Suprapubic skin (tissue), 4 donors: ENCODE measurements around the gene GOLGA1.

Source experiments
- CTCF ChIP-seq, 2 donors: fragments of 200-600 bp in 1 of 2; fragments of 450-650 bp in 1 of 2; sonication (generic) in 1 of 2; IDR thresholded peaks; one replicate each; pipeline ENCODE4 v1.5.1; 2016 to 2019; ENCODE audit warnings: antibody characterized with exemption in 2 of 2, mild to moderate bottlenecking in 1 of 2, moderate library complexity in 1 of 2
- EP300 ChIP-seq: sonication (generic); formaldehyde crosslinking; IDR thresholded peaks from one replicate; pipeline ENCODE4 v1.6.1; 2017; ENCODE audit warnings: antibody characterized with exemption
- POLR2A ChIP-seq, 2 donors: fragments of 450-650 bp; IDR thresholded peaks; one replicate each; pipeline ENCODE4 v1.6.1; 2017; ENCODE audit warnings: antibody characterized with exemption in 2 of 2, mild to moderate bottlenecking in 2 of 2, moderate library complexity in 2 of 2
- POLR2AphosphoS5 ChIP-seq, 3 donors: sonication (generic); formaldehyde crosslinking; IDR thresholded peaks; one replicate each; pipeline ENCODE4 v1.6.1; 2017; ENCODE audit warnings: antibody characterized with exemption in 3 of 3

- TF ChIP-seq CTCF (IDR thresholded peaks at IDR 0.05) (no peak), POLR2A (IDR thresholded peaks at IDR 0.05) (no peak), POLR2AphosphoS5 (IDR thresholded peaks at IDR 0.05) (no peak), EP300 (no peak)
Observed at GRCh38 chr9:124873664-124874063, 67.2 kb downstream of the GOLGA1 start.
